ENCODE data around the gene COG1. TPM values are rescaled to one million over a fixed set of nuclear protein-coding genes. Genes with fewer than 3 reads are reported as not detected.

COG1 gene
- total RNA-seq, 1 donor from 2014 or later = 37.0 TPM

DNA sequence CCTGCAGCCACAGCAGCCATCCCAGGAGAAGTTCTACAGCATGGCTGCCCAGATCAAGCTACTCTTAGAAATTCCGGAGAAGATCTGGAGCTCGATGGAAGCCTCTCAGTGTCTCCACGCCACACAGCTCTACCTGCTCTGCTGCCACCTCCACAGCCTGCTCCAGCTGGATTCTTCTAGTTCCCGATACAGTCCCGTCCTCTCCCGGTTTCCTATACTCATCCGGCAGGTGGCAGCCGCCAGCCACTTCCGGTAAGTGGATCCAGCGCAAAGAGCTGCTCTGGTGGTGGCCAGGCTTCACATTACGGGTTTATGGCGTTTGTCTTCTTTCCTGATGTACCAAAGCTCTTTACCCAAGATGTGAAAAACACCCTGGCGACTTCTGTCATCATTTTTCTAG lies 3.6 kb downstream of the COG1 start:
- DNase-seq (no peak), ATAC-seq (peak; percentile 1)
- peaks cover 51% of the 10 kb centered on the region for H3K36me3 ChIP-seq
- no peaks in the 10 kb centered on the region for H3K27me3 ChIP-seq
- no peaks in the 10 kb centered on the region for H3K9me3 ChIP-seq
- no peak overlapping the region for H3K27ac ChIP-seq
- TF ChIP-seq, protein P1, sequence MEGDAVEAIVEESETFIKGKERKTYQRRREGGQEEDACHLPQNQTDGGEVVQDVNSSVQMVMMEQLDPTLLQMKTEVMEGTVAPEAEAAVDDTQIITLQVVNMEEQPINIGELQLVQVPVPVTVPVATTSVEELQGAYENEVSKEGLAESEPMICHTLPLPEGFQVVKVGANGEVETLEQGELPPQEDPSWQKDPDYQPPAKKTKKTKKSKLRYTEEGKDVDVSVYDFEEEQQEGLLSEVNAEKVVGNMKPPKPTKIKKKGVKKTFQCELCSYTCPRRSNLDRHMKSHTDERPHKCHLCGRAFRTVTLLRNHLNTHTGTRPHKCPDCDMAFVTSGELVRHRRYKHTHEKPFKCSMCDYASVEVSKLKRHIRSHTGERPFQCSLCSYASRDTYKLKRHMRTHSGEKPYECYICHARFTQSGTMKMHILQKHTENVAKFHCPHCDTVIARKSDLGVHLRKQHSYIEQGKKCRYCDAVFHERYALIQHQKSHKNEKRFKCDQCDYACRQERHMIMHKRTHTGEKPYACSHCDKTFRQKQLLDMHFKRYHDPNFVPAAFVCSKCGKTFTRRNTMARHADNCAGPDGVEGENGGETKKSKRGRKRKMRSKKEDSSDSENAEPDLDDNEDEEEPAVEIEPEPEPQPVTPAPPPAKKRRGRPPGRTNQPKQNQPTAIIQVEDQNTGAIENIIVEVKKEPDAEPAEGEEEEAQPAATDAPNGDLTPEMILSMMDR (IDR thresholded peaks at IDR 0.05) = peak; percentile 31
- no peak overlapping the region for H3K4me3 ChIP-seq
- intact Hi-C loops (cut with DNase I) = no loop called here
- peaks cover 14% of the 10 kb centered on the region for H3K4me1 ChIP-seq

DNA sequence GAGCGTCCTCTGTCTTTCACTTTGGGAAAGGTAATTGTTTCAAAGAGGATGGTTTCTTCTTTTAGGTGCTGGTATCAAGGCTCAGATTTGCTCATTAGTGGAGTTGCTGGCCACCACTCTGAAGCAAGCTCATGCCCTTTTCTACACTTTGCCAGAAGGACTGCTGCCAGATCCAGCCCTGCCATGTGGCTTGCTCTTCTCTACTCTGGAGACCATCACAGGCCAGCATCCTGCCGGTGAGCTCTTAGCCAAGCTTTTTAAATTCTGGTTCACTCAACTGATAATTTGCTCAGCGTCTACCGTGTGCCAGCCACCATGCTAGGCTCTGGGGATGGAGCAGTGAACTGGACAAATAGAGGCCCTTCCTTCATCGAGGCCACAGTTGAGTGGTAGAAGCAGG lies 4.3 kb downstream of the COG1 start:
- Histone ChIP-seq H3K9me3 (no peaks in the 10 kb centered on the region), H3K36me3 (peaks cover 58% of the 10 kb centered on the region)
- intact Hi-C loops (cut with DNase I) = no loop called here

DNA sequence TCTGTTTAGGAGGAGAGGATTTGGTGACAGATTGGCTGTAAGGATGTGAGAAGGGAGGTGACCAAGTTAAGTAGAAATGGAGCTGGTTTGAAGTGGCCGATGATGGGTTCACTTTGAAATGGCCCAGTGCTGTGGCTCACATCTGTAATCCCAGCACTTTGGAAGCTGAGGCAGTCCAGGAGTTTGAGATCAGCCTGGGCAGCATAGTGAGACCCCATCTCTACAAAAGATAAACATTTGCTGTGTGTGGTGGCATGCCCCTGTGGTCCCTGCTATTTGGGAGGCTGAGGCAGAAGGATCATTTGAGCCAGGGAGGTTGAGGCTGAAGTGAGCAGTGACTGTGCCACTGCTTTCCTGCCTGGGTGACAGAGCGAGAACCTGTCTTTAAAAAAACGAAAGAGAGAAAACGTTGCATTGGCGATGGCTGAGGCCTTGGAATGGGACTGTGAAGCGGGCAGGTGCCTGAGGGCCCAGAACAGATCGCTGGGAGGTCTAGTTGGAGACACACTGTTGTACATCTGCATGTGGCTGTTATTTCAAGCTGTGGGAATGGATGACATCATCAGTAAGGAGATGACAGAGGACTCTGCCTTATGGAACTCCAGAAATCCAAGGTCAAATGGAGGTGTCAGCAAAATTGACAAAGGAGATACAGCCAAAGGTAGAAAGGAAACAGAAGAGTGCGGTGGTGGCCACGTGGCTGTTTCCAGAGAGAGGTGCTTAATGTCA lies 5.5 kb downstream of the COG1 start:
- H3K27me3 ChIP-seq = no peaks in the 10 kb centered on the region
- intact Hi-C loops (cut with DNase I) = no loop called here
- H3K27ac ChIP-seq = no peak overlapping the region
- no peak for ATAC-seq
- H3K4me1 ChIP-seq = peaks cover 15% of the 10 kb centered on the region
- H3K36me3 ChIP-seq = peaks cover 70% of the 10 kb centered on the region
- TF ChIP-seq, protein P1 (IDR thresholded peaks at IDR 0.05) = no peak
- no peaks in the 10 kb centered on the region for H3K9me3 ChIP-seq
- H3K4me3 ChIP-seq = no peak overlapping the region
- no peak for DNase-seq

More for the DNA sequence above, 4.3 kb downstream of the COG1 start:
- no peak for DNase-seq
- H3K27me3 ChIP-seq = no peaks in the 10 kb centered on the region
- H3K27ac ChIP-seq = no peak overlapping the region
- TF ChIP-seq, protein P1 (IDR thresholded peaks at IDR 0.05) = no peak
- ATAC-seq = no peak
- H3K4me3 ChIP-seq = no peak overlapping the region
- peaks cover 10% of the 10 kb centered on the region for H3K4me1 ChIP-seq

DNA sequence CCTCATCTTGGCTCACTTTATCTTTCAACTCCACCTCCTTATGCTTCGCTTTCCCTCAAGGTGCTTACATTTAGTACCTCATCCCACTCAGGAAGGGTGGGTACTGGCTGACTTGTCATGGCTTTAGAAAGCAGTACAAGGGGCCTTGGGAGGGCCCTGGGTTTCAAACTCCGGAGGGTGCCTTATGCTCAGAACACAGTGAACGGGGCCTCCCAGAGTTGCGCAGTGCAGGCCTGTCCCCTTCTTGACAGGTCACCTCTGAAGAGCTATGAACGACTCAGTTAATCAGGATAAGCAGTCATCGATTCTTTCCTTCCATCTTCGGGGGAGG lies 6.0 kb downstream of the COG1 start:
- intact Hi-C loops (cut with DNase I) = no loop called here
- H3K27me3 ChIP-seq = no peaks in the 10 kb centered on the region
- H3K4me1 ChIP-seq = peaks cover 15% of the 10 kb centered on the region
- no peak overlapping the region for H3K4me3 ChIP-seq
- H3K27ac ChIP-seq = no peak overlapping the region
- TF ChIP-seq, protein P1 (IDR thresholded peaks at IDR 0.05) = no peak
- ATAC-seq (no peak), DNase-seq (no peak)
- peaks cover 75% of the 10 kb centered on the region for H3K36me3 ChIP-seq
- H3K9me3 ChIP-seq = no peaks in the 10 kb centered on the region

DNA sequence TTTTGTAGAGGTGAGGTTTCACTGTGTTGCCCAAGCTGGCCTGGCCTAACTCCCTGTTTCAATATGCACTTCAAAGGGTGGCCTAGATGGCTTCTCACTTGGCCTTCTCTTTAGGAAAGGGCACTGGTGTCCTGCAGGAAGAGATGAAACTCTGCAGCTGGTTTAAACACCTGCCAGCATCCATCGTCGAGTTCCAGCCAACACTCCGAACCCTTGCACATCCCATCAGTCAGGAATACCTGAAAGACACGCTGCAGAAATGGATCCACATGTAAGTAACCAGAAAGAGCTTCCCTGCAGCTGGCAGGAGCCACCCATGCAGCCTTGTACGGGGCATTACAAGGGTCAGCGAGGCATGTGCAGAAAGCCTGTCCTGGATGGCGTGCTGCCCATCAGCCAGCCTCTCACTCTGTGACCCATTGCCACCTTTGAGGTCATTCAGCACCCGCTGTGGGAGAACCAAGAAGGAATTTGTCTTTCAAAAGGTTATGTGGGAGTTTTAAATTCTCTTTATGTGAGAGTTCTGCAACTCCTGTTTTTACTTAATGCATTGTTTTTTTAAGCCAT lies 7.0 kb downstream of the COG1 start:
- TF ChIP-seq, protein P1 (IDR thresholded peaks at IDR 0.05) = no peak
- ATAC-seq (no peak), DNase-seq (no peak)
- intact Hi-C loops (cut with DNase I) = no loop called here
- Histone ChIP-seq H3K9me3 (no peaks in the 10 kb centered on the region), H3K4me3 (no peak overlapping the region), H3K27me3 (no peaks in the 10 kb centered on the region), H3K27ac (no peak overlapping the region), H3K36me3 (peaks cover 85% of the 10 kb centered on the region), H3K4me1 (peaks cover 12% of the 10 kb centered on the region)
